K562 (cell line): Measurements from ENCODE around the gene ZCCHC24. TPM values are rescaled to one million over a fixed set of nuclear protein-coding genes. Genes with fewer than 3 reads are reported as not detected.

ENCODE experiments used
- ATAC-seq: fragments of 200-7000 bp; cut with Tn5 transposase; 3 replicates; pipeline ENCODE4 v1.9.1; 2020; ENCODE audit warnings: moderate library complexity
- BruUV-seq: library from RNA; stranded (reverse); fragments of 400-500 nt; replicated peaks from 2 replicates; lab custom pipeline; 2021; lab: Mats Ljungman, UMichigan
- CTCF ChIA-PET: fragments of 300-600 bp; formaldehyde crosslinking; extraction: SDS; loops from one replicate; lab custom pipeline; 2021; ENCODE audit warnings: low intra/inter-chr PET ratio; lab: Yijun Ruan, JAX
- POLR2A ChIA-PET: fragments of 300-600, 350-650 bp; sonication (Branson Sonifier 250); formaldehyde crosslinking; extraction: SDS; loops from one replicate; lab custom pipeline; 2021; ENCODE audit warnings: antibody characterized with exemption, inconsistent platforms; lab: Yijun Ruan, JAX
- DNase-seq, 4 experiments: peaks; one replicate each; pipeline versions ENCODE4 v3.0.0 to v3.0.0-alpha.2; 2011 to 2018; ENCODE audit warnings: low spot score in 3 of 4, mixed read lengths in 3 of 4; ENCODE audit errors: extremely low read depth in 1 of 4
- FAIRE-seq: peaks from 2 replicates; lab custom pipeline; 2011; peaks lifted over from hg19 to GRCh38; lab: Jason Lieb, UNC
- H2AFZ ChIP-seq: 2 replicates; pipeline ENCODE4 v1.6.0; 2011; ENCODE audit warnings: low read depth, low read length, control low read depth, inconsistent platforms
- H3K27ac ChIP-seq: fragments of 200-600 bp; 3 replicates; pipeline ENCODE4 v1.8.0; 2011; ENCODE audit warnings: low read depth, mild to moderate bottlenecking, control low read depth, inconsistent platforms, low read length, moderate library complexity, mixed read lengths; ENCODE audit errors: extremely low read depth
- H3K27me3 ChIP-seq, 2 experiments: fragments of 300-600 bp in 1 of 2; 2 replicates in 1 of 2; 3 replicates in 1 of 2; pipeline versions ENCODE4 v1.6.0 to v1.8.0; 2011; ENCODE audit warnings: inconsistent platforms in 2 of 2, low read length in 2 of 2, mild to moderate bottlenecking in 1 of 2, mixed read lengths in 1 of 2, moderate library complexity in 1 of 2; ENCODE audit not compliant: control insufficient read depth in 2 of 2, insufficient read depth in 2 of 2
- H3K36me3 ChIP-seq: fragments of 300-600 bp; 3 replicates; pipeline ENCODE4 v1.8.0; 2011; ENCODE audit warnings: mild to moderate bottlenecking, low read length, inconsistent platforms; ENCODE audit not compliant: control insufficient read depth, insufficient read depth
- H3K4me1 ChIP-seq, 2 experiments: fragments of 200-600 bp in 1 of 2; replicated peaks in 1 of 2; 2 replicates in 1 of 2; 3 replicates in 1 of 2; pipeline versions ENCODE4 v1.5.1 to v1.8.0; 2011; ENCODE audit warnings: inconsistent platforms in 2 of 2, low read length in 2 of 2, mild to moderate bottlenecking in 1 of 2, mixed read lengths in 1 of 2, moderate library complexity in 1 of 2; ENCODE audit not compliant: control insufficient read depth in 2 of 2, insufficient read depth in 2 of 2
- H3K4me2 ChIP-seq: 2 replicates; pipeline ENCODE4 v1.6.1; 2011; ENCODE audit warnings: low read length, control low read depth, inconsistent platforms, mixed read lengths; ENCODE audit not compliant: insufficient read depth
- H3K4me3 ChIP-seq: fragments of 200-600 bp; sonication (generic), shearing (Covaris generic); 2 replicates; pipeline ENCODE4 v1.5.1; 2016; ENCODE audit warnings: control low read depth, inconsistent platforms
- H3K79me2 ChIP-seq: fragments of 200-600 bp; 3 replicates; pipeline ENCODE4 v1.8.0; 2011; ENCODE audit warnings: low read length, inconsistent platforms; ENCODE audit not compliant: control insufficient read depth, insufficient read depth
- H3K9ac ChIP-seq, 2 experiments: 2 replicates each; pipeline versions ENCODE4 v1.6.0 to v1.6.1; 2011; ENCODE audit warnings: low read depth in 2 of 2, low read length in 2 of 2, control low read depth in 1 of 2, inconsistent platforms in 1 of 2, mild to moderate bottlenecking in 1 of 2, mixed read lengths in 1 of 2; ENCODE audit not compliant: insufficient read depth in 1 of 2
- H3K9me1 ChIP-seq: one replicate; pipeline ENCODE4 v1.6.0; 2011; ENCODE audit warnings: inconsistent platforms, mild to moderate bottlenecking, low read length, moderate library complexity; ENCODE audit not compliant: control insufficient read depth, insufficient read depth
- H3K9me3 ChIP-seq: replicated peaks from 2 replicates; pipeline ENCODE4 v1.5.1; 2011; ENCODE audit warnings: low read depth, low read length, inconsistent platforms; ENCODE audit not compliant: control insufficient read depth, insufficient read depth
- H4K20me1 ChIP-seq: replicated peaks from 2 replicates; pipeline ENCODE4 v1.6.1; 2011; ENCODE audit warnings: low read length, inconsistent platforms, mixed read lengths; ENCODE audit not compliant: control insufficient read depth, insufficient read depth
- GTF2F1 ChIP-seq: IDR thresholded peaks from 2 replicates; pipeline ENCODE4 v1.6.1; 2011; ENCODE audit warnings: low read depth, low read length, improper control_type of control experiment
- MEF2A ChIP-seq: IDR thresholded peaks from 2 replicates; pipeline ENCODE4 v1.6.1; 2011; ENCODE audit warnings: low read depth, mild to moderate bottlenecking, low read length, moderate library complexity; ENCODE audit not compliant: control insufficient read depth
- OTX1 ChIP-seq: fragments of 450-650 bp; formaldehyde crosslinking; IDR thresholded peaks from 2 replicates; pipeline ENCODE4 v1.4.0; 2022; ENCODE audit warnings: mild to moderate bottlenecking
- PML ChIP-seq: IDR thresholded peaks from 2 replicates; pipeline ENCODE4 v1.6.1; 2012; ENCODE audit warnings: low read length, inconsistent platforms
- POLR2AphosphoS5 ChIP-seq: IDR thresholded peaks from 2 replicates; pipeline ENCODE4 v1.6.1; 2011; ENCODE audit warnings: mild to moderate bottlenecking, low read depth, low read length, moderate library complexity; ENCODE audit not compliant: control insufficient read depth, insufficient read depth
- PURB ChIP-seq: sonication (generic); formaldehyde crosslinking; IDR thresholded peaks from 2 replicates; pipeline ENCODE4 v1.9.0; 2021; ENCODE audit warnings: low read depth, mild to moderate bottlenecking, missing genetic modification reagents
- RAD21 ChIP-seq, 2 experiments: fragments of 250-450 bp in 1 of 2; fragments of 450-650 bp in 1 of 2; sonication (Bioruptor Pico) in 1 of 2; formaldehyde crosslinking in 1 of 2; IDR thresholded peaks in 1 of 2; conservative IDR thresholded peaks in 1 of 2; 2 replicates each; pipeline versions ENCODE4 v1.4.0 to v1.8.0; 2020 to 2022; ENCODE audit warnings: mild to moderate bottlenecking in 2 of 2, moderate library complexity in 1 of 2
- U2AF2 ChIP-seq: fragments of 200-400 bp; formaldehyde crosslinking; optimal IDR thresholded peaks from 2 replicates; pipeline ENCODE3; 2017; ENCODE audit warnings: low read depth, mild to moderate bottlenecking, low read length
- ZNF644 ChIP-seq: fragments of 200-800 bp; sonication (Bioruptor generic); IDR thresholded peaks from 2 replicates; pipeline ENCODE4 v1.6.1; 2016; ENCODE audit warnings: low read depth, missing genetic modification characterization, missing compliant biosample characterization
- ZNF696 ChIP-seq: fragments of 250-450 bp; sonication (Bioruptor Pico); conservative IDR thresholded peaks from 2 replicates; pipeline ENCODE4 v1.4.0; 2020; ENCODE audit warnings: mild to moderate bottlenecking, moderate library complexity
- WGBS: fragments of 100-300 bp; shearing (Covaris generic); methylation state at CpG from one replicate; pipeline ENCODE4 v1.1.6; 2016; ENCODE audit warnings: low coverage, mixed read lengths; ENCODE audit not compliant: insufficient coverage; ENCODE audit errors: missing lambda C conversion rate; 5-methylcytosine and 5-hydroxymethylcytosine counted together
- in situ Hi-C: fragments of 300-500 bp; cut with MboI; formaldehyde crosslinking; loops from 4 replicates; pipeline ENCODE4 v1.15.0; 2018; ENCODE audit warnings: inconsistent platforms, mixed read lengths
- intact Hi-C: fragments of 100-400 bp; cut with micrococcal nuclease; formaldehyde crosslinking; loops from 2 replicates; pipeline ENCODE4 v1.14.2; 2022
- polyA plus RNA-seq, 8 experiments: library from polyadenylated mRNA; depleted of rRNA in 4 of 8; stranded (reverse) in 5 of 8; unstranded in 3 of 8; fragments of >200 nt; fragmentation: Nextera tagmentation in 2 of 8; fragmentation: Illumina TruSeq in 1 of 8; extraction: Ambion mirVana in 2 of 8; extraction: Trizol in 1 of 8; gene quantifications; 2 replicates each; pipeline versions ENCODE4 v1.2.1 to v1.2.3, GENCODE V29; 2011 to 2014; ENCODE audit warnings: inconsistent platforms in 1 of 8, missing spikeins in 1 of 8
- total RNA-seq, 7 experiments: library from RNA; depleted of rRNA in 6 of 7; stranded (reverse); fragments of >200 nt in 6 of 7; fragmentation: Illumina TruSeq in 2 of 7; extraction: Trizol in 2 of 7; gene quantifications; 2 replicates each; pipeline versions ENCODE4 v1.2.1 to v1.2.3, GENCODE V29; 2011 to 2021; ENCODE audit warnings: low replicate concordance in 1 of 7
- TF ChIP-seq, protein P1 (sequence below): sonication (generic); formaldehyde crosslinking; IDR thresholded peaks from 2 replicates; pipeline ENCODE4 v1.8.0; 2022; ENCODE audit warnings: missing genetic modification reagents, mild to moderate bottlenecking, moderate library complexity, borderline replicate concordance
- TF ChIP-seq, protein P2 (sequence below): sonication (generic); formaldehyde crosslinking; IDR thresholded peaks from 2 replicates; pipeline ENCODE4 v1.8.0; 2023; ENCODE audit warnings: mild to moderate bottlenecking, missing genetic modification reagents
- TF ChIP-seq, protein P3 (sequence below): fragments of 250-450 bp; sonication (Bioruptor Pico); IDR thresholded peaks from 2 replicates; pipeline ENCODE4 v1.9.0; 2021; ENCODE audit warnings: mild to moderate bottlenecking
- TF ChIP-seq, protein P4 (sequence below): fragments of 250-450 bp; sonication (Bioruptor Pico); IDR thresholded peaks from 2 replicates; pipeline ENCODE4 v1.5.0; 2020; ENCODE audit warnings: mild to moderate bottlenecking

ZCCHC24 gene
- total and polyA plus RNA-seq, 9 of the 15 experiments (the other 6 are each of a cell fraction or from before 2014, with no cell fraction given): 0.84 to 11.0 (median 4.6) TPM

- peak in 1 of 2 experiments; percentile 32; a peak in 2 of 4 replicates for TF ChIP-seq RAD21 (CRISPR knock-in tag; conservative IDR thresholded peaks at IDR 0.05 in 1 of 2, IDR thresholded peaks at IDR 0.05 in 1 of 2)
- TF ChIP-seq, protein P1, sequence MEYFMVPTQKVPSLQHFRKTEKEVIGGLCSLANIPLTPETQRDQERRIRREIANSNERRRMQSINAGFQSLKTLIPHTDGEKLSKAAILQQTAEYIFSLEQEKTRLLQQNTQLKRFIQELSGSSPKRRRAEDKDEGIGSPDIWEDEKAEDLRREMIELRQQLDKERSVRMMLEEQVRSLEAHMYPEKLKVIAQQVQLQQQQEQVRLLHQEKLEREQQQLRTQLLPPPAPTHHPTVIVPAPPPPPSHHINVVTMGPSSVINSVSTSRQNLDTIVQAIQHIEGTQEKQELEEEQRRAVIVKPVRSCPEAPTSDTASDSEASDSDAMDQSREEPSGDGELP (CRISPR knock-in tag): peak; percentile 32; the same call in 1 of the 2 replicates
Measured at GRCh38 chr10:79468015-79468560, 22.7 kb upstream of the ZCCHC24 start (continued).

- H3K9me3 ChIP-seq: no peaks in the 10 kb centered on the region
- no peaks in the 10 kb centered on the region for H3K9me1 ChIP-seq
- DNase-seq (no peak), FAIRE-seq (no peak), ATAC-seq (no peak)
- H3K4me1 ChIP-seq: peaks cover 6 to 19% of the 10 kb centered on the region in 2 experiments; a peak in 3 of 5 replicates
- WGBS: 65% methylated on average over 3 of the region's 3 CpGs
- H3K4me2 ChIP-seq: no peak overlapping the region
- TF ChIP-seq GTF2F1 (no peak), PURB (CRISPR knock-in tag) (no peak), U2AF2 (no peak), PML (no peak), MEF2A (no peak), POLR2AphosphoS5 (no peak), OTX1 (CRISPR knock-in tag) (no peak), ZNF696 (CRISPR knock-in tag) (no peak), ZNF644 (tag) (no peak)
- TF ChIP-seq, protein P2, sequence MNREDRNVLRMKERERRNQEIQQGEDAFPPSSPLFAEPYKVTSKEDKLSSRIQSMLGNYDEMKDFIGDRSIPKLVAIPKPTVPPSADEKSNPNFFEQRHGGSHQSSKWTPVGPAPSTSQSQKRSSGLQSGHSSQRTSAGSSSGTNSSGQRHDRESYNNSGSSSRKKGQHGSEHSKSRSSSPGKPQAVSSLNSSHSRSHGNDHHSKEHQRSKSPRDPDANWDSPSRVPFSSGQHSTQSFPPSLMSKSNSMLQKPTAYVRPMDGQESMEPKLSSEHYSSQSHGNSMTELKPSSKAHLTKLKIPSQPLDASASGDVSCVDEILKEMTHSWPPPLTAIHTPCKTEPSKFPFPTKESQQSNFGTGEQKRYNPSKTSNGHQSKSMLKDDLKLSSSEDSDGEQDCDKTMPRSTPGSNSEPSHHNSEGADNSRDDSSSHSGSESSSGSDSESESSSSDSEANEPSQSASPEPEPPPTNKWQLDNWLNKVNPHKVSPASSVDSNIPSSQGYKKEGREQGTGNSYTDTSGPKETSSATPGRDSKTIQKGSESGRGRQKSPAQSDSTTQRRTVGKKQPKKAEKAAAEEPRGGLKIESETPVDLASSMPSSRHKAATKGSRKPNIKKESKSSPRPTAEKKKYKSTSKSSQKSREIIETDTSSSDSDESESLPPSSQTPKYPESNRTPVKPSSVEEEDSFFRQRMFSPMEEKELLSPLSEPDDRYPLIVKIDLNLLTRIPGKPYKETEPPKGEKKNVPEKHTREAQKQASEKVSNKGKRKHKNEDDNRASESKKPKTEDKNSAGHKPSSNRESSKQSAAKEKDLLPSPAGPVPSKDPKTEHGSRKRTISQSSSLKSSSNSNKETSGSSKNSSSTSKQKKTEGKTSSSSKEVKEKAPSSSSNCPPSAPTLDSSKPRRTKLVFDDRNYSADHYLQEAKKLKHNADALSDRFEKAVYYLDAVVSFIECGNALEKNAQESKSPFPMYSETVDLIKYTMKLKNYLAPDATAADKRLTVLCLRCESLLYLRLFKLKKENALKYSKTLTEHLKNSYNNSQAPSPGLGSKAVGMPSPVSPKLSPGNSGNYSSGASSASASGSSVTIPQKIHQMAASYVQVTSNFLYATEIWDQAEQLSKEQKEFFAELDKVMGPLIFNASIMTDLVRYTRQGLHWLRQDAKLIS (CRISPR knock-in tag): no peak
- TF ChIP-seq, protein P3, sequence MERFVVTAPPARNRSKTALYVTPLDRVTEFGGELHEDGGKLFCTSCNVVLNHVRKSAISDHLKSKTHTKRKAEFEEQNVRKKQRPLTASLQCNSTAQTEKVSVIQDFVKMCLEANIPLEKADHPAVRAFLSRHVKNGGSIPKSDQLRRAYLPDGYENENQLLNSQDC (CRISPR knock-in tag): no peak
- TF ChIP-seq, protein P4, sequence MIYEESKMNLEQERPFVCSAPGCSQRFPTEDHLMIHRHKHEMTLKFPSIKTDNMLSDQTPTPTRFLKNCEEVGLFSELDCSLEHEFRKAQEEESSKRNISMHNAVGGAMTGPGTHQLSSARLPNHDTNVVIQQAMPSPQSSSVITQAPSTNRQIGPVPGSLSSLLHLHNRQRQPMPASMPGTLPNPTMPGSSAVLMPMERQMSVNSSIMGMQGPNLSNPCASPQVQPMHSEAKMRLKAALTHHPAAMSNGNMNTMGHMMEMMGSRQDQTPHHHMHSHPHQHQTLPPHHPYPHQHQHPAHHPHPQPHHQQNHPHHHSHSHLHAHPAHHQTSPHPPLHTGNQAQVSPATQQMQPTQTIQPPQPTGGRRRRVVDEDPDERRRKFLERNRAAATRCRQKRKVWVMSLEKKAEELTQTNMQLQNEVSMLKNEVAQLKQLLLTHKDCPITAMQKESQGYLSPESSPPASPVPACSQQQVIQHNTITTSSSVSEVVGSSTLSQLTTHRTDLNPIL (CRISPR knock-in tag): no peak
- H3K4me3 ChIP-seq: no peak overlapping the region
- no peak overlapping the region for H3K9ac ChIP-seq
- CTCF ChIA-PET: no interaction called here
- no peaks in the 10 kb centered on the region for H3K36me3 ChIP-seq
- intact Hi-C loops: no loop called here
- POLR2A ChIA-PET: no interaction called here
- no peak overlapping the region for H3K27ac ChIP-seq
- H3K27me3 ChIP-seq: peaks cover 2 to 19% of the 10 kb centered on the region in 2 experiments; a peak in 3 of 5 replicates
- no peak overlapping the region for H2AFZ ChIP-seq
- in situ Hi-C loops: no loop called here
- no peaks in the 10 kb centered on the region for H3K79me2 ChIP-seq
- H4K20me1 ChIP-seq: no peaks in the 10 kb centered on the region
- no TSS peak for BruUV-seq
Measured at GRCh38 chr10:79465341-79465740, 19.9 kb upstream of the ZCCHC24 start.
